Karpas-422 (cell line): Measurements from ENCODE around the gene FAM124A. TPM values are rescaled to one million over a fixed set of nuclear protein-coding genes. Genes with fewer than 3 reads are reported as not detected.

Experiments used
- small RNA-seq: library from RNA; depleted of rRNA; stranded (forward); fragments of <200 nt; gene quantifications from one replicate; pipeline ENCODE3, GENCODE V24; 2014
- total RNA-seq: library from RNA; depleted of rRNA; stranded (reverse); fragments of >200 nt; shearing (Covaris generic); gene quantifications from 2 replicates; pipeline ENCODE4 v1.2.3, GENCODE V29; 2014; ENCODE audit warnings: low replicate concordance; rRNA removed

FAM124A gene
- total RNA-seq, 1 experiment from 2014 or later: not detected

Small RNA genes lying within 50 kb of the gene (small RNA-seq; reads per million reads assigned to genes)
- gene PRELID3BP2: not detected

Other genes with a start within 250 kb of the FAM124A start
- gene C13orf42, start 111.1 kb upstream of the FAM124A start, total RNA-seq: not detected in 2 replicates
- not detected in 2 replicates for gene SERPINE3, start 117.3 kb downstream of the FAM124A start, total RNA-seq
- gene INTS6, start 230.6 kb downstream of the FAM124A start, total RNA-seq: 61.0 and 86.2 TPM in 2 replicates